Measurements from ENCODE around the gene KIAA1671.

Gene KIAA1671

GRCh38 chr22:25146307-25146706 is 193.8 kb downstream of the KIAA1671 start:
- DNase-seq (ENCODE audit: low read depth, low spot score), result no peak

- DNase-seq (ENCODE audit: low read depth, low spot score), result no peak
Observed at GRCh38 chr22:25146906-25147641, 194.6 kb downstream of the KIAA1671 start.

- DNase-seq (ENCODE audit: low read depth, low spot score), result no peak
Observed at GRCh38 chr22:25147642-25147928, 195.1 kb downstream of the KIAA1671 start.

GRCh38 chr22:25148149-25148691 is 195.7 kb downstream of the KIAA1671 start:
- no peak for DNase-seq (ENCODE audit: low read depth, low spot score)

GRCh38 chr22:25149014-25149413 is 196.5 kb downstream of the KIAA1671 start:
- DNase-seq (ENCODE audit: low read depth, low spot score), result no peak

GRCh38 chr22:25153961-25154666 is 201.6 kb downstream of the KIAA1671 start:
- DNase-seq (ENCODE audit: low read depth, low spot score), result no peak

GRCh38 chr22:25154667-25154999 is 202.1 kb downstream of the KIAA1671 start:
- DNase-seq (ENCODE audit: low read depth, low spot score), result no peak

- no peak for DNase-seq (ENCODE audit: low read depth, low spot score)
Observed at GRCh38 chr22:25156736-25157135, 204.2 kb downstream of the KIAA1671 start.

- no peak for DNase-seq (ENCODE audit: low read depth, low spot score)
Observed at GRCh38 chr22:25159028-25159427, 206.5 kb downstream of the KIAA1671 start.

- no peak for DNase-seq (ENCODE audit: low read depth, low spot score)
Observed at GRCh38 chr22:25160120-25160996, 207.8 kb downstream of the KIAA1671 start.

- DNase-seq (ENCODE audit: low read depth, low spot score), result no peak
Observed at GRCh38 chr22:25161017-25161915, 208.8 kb downstream of the KIAA1671 start.

- no peak for DNase-seq (ENCODE audit: low read depth, low spot score)
Observed at GRCh38 chr22:25161916-25162530, 209.5 kb downstream of the KIAA1671 start.

GRCh38 chr22:25162561-25162960 is 210.0 kb downstream of the KIAA1671 start:
- no peak for DNase-seq (ENCODE audit: low read depth, low spot score)

GRCh38 chr22:25165785-25166184 is 213.3 kb downstream of the KIAA1671 start:
- DNase-seq (ENCODE audit: low read depth, low spot score), result no peak

GRCh38 chr22:25166266-25167040 is 213.9 kb downstream of the KIAA1671 start:
- DNase-seq (ENCODE audit: low read depth, low spot score), result no peak

- no peak for DNase-seq (ENCODE audit: low read depth, low spot score)
Observed at GRCh38 chr22:25167082-25167481, 214.6 kb downstream of the KIAA1671 start.

GRCh38 chr22:25167834-25168601 is 215.5 kb downstream of the KIAA1671 start:
- no peak for DNase-seq (ENCODE audit: low read depth, low spot score)

GRCh38 chr22:25169278-25170031 is 216.9 kb downstream of the KIAA1671 start:
- DNase-seq (ENCODE audit: low read depth, low spot score), result no peak
